ENCODE data around the gene KLF13.

The KLF13 gene

GRCh38 chr15:31317421-31318327, 9.0 kb upstream of the KLF13 start:
- DNase-seq = no peak

GRCh38 chr15:31318429-31318828, 8.2 kb upstream of the KLF13 start:
- no peak for DNase-seq

GRCh38 chr15:31320022-31320421, 6.6 kb upstream of the KLF13 start:
- DNase-seq = no peak

DNA sequence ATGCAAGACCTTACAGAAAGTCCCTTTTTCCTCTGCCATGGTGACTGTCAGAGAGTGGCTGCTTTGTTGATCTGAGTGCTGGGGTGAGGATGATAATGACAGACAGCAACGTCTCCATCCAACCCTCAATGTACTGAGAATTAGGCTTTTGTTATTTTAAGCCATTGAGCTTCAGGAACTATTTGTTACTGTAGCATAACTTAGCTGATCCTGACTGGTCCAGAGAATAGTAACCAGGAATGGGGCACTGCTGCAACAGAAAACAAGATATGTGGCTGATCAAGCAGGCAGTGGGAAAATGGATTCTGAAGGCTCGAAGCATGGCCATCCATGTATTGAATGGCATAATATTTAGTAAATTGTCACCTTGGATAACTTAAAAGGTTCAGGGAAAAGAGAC, 5.2 kb upstream of the KLF13 start:
- DNase-seq = no peak

DNA sequence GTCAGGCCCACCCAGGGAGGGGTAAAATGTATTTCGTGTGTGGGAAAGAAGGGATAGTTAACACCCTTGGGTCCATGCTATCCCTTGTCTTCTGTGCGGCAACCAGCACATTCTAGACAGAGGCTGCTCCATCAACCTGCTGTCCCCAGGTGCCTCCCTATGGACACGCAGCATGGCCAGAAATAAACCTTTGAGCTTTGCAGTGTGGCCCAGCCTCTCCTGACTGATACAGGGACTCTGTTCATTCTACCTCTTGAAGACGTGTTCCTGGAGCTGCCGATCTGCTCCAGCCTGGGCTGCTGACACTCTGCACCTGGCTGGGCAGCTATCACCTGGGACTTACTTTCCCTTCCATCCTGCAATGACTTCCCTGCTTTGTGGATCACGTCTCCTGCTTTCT, 4.1 kb upstream of the KLF13 start:
- DNase-seq = no peak

GRCh38 chr15:31323627-31324026, 3.0 kb upstream of the KLF13 start:
- no peak for DNase-seq

- no peak for DNase-seq
These were observed 2.4 kb upstream of the KLF13 start for GRCh38 chr15:31324186-31324585.

- no peak for DNase-seq
These were observed 1.6 kb upstream of the KLF13 start for GRCh38 chr15:31324806-31325594.

- peak; percentile 80 for DNase-seq
These were observed 960 bp upstream of the KLF13 start for GRCh38 chr15:31325595-31326155.

GRCh38 chr15:31326875-31327668, 437 bp downstream of the KLF13 start:
- peak; percentile 85 for DNase-seq

DNA sequence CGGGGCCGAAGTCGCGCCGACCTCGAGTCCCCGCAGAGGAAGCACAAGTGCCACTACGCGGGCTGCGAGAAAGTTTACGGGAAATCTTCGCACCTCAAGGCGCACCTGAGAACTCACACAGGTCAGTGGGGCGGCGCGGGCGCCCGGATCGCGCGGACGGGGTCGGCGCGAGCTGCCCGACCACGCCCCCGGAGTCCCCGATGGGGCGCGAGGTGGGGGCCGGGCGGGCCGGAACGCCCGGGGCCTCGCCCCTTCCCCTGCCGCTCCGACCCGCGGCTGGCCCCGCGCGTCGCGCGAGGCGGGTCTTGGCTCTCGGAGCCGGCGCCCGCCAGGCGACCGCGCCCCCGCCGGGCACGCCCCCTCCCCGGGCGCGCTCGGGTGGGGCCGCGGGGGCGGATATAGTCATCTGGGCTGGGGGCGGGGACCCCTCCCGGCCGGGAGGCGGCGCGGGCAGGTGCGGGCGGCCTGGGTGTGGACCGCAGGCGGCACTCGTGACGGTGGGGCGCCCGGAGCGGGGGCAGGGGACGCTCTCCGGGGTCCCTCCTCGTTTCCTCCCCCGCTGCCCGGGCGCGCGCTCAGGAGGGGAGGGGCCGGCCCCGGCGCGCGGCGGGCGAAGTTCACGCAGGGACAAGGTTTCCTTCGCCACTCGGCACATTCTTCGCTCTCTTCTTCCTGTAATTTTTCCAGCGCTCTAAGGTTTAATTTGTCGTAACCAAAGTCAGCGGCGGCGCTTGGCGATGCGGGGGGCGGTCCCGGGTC, 1.2 kb downstream of the KLF13 start:
- peak; percentile 86 for DNase-seq

DNA sequence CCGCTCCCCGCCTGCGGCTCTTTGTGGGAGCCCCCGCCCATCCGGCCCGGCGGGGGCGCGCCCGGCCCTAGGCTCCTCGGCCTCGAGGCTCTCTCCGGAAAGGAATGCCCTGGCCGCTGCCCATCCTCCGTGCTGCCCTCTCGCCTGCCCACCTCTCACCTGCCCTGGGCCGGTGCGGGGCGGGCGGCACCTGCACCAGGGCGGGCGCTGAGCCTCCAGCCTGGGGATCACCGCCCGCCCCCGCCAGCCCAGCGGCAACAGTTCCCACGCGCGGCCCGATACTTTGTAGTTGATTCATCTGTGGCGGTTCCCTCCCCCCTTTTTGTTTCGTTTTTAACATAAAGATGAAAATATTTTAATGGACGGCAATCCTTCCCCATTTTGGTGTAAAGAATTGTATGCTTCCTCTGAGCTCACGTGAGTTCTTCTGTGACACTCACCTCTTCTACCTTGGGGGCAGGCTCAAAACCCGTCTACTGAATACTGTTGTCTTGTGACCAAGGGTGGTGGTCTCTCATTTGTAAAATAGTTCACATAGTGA, 1.9 kb downstream of the KLF13 start:
- peak; percentile 77 for DNase-seq

DNA sequence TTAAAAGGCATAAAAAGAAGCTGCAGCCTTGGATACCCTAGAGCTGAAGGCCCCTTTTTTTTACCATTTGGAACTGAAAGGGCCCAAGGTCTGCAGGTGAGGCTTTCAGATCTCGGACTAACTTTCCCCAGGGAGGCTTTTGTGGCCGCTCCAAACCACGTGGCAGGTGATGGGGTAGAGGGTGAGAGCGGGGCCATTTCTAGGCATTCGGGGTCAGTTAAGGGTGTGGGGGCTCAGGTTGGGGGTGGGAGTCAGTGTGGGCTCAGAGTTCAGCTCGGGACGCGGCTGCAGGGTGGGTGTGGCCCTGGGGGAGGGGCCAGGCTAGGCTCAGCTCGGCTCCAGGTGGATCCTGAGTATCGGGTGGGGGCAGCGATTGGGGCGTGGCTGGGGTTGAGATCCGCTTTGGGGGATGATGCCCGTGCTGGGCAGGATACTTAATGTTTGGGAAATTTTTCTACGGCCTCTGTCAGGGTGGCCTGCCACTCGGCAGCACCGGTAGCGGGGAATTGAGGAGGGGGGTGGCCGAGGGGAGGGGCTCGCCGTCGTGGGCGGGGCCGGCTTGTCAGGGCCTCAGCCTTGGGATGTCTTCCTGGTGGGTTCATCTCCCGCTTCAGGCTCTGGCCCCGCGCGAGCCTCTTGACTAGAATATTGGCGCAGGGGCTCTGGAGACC, 2.5 kb downstream of the KLF13 start:
- peak; percentile 61 for DNase-seq

DNA sequence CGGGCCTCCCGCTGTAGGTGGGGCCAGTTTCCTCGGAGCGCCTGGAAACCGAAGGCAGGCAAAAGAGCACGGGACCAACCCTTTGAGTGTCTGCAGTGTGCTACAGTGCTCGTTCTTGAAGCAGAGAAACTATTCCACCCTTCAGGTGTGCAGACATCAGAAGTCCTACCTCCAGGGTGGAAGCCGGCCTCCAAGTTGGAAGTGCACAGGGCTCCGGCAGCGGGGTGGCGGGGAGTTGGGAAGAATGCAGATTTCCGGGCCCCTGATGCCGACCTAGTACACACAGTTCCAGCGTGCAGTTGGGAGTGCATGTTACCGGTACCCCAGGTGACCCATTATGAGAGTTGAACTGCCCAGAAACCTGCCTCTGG, 3.0 kb downstream of the KLF13 start:
- no peak for DNase-seq

- no peak for DNase-seq
These were observed 3.6 kb downstream of the KLF13 start for GRCh38 chr15:31330111-31330785.

DNA sequence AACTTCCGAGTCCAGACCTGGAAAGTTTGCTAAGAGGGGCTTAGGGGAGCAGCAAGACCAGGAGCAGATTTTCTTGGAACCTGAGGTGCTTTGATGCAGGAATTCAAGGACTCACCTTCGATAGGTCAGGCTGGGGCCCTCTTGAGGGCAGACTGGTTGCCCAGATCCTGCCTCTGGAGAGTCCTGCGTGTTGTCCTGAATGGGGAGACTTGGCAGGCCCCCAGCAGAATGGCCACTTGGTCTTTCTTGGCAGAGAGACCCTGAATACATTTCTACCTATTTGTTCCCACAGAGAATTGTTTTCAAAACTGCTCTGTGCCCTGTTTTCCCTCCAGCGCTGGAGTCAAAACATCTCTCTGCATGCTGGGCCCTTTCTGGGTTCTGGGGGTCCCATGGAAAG, 4.2 kb downstream of the KLF13 start:
- no peak for DNase-seq

DNA sequence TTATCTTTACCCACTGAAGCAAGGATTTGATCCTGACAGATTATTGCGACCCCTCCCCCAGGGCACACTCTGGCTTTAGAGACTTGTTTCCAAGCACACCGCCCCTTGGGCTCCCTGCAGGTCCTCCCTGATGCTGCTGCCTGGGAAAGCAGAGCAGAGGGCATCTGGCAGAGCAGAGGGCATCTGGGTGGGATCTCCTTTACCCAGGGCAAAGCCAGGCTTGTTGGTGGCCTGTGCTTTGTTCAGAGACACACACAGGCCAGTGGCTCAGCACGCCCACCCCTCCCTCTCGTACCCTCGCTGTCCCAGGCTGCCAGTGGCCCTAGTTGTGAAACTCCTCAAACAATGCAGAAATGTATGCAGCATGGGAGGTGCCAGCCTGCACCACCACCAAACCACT, 4.8 kb downstream of the KLF13 start:
- DNase-seq = no peak

GRCh38 chr15:31332020-31332680, 5.5 kb downstream of the KLF13 start:
- DNase-seq = no peak

DNA sequence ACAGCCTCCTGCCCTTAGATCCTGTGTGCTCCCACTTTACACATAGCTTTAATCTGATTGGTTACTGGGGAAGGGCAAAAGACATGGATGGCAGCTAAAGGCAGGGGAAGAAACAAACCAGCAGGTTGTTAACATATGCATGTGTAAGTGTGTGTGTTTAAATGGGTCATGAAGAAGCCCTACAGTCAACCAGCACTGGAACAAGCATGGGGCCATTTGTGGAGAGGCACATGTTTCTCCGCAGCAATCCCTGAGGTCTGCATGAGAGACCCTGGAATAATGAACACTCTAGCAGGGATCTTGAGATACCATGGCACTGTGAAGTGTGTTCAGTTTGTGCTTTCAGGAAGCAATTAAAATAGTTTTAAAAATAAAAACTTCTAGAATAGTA, 6.0 kb downstream of the KLF13 start:
- DNase-seq = no peak

GRCh38 chr15:31333119-31333518, 6.5 kb downstream of the KLF13 start:
- DNase-seq = no peak
